Lower lobe of right lung (tissue), 2 donors: ENCODE data around the gene TMEM131. TPM values are rescaled to one million over a fixed set of nuclear protein-coding genes. Genes with fewer than 3 reads are reported as not detected.

Source experiments
- ATAC-seq, 2 donors: fragments of 200-7000 bp; cut with Tn5 transposase; one replicate each; pipeline ENCODE4 v1.9.1; 2020 to 2022; ENCODE audit warnings: mild to moderate bottlenecking in 2 of 2, moderate library complexity in 2 of 2
- DNase-seq: peaks from one replicate; pipeline ENCODE4 v3.0.0-alpha.2; 2020
- H3K27ac ChIP-seq: fragments of 200-600 bp; one replicate; pipeline ENCODE4 v1.8.0; 2022
- H3K27me3 ChIP-seq: fragments of 200-600 bp; one replicate; pipeline ENCODE4 v1.8.0; 2022; ENCODE audit warnings: low read depth
- H3K36me3 ChIP-seq: fragments of 200-600 bp; one replicate; pipeline ENCODE4 v1.8.0; 2022; ENCODE audit warnings: mild to moderate bottlenecking
- H3K4me1 ChIP-seq: fragments of 200-600 bp; one replicate; pipeline ENCODE4 v1.8.0; 2022
- H3K4me3 ChIP-seq: fragments of 200-600 bp; one replicate; pipeline ENCODE4 v1.8.0; 2022; ENCODE audit warnings: mild to moderate bottlenecking
- H3K9me3 ChIP-seq: fragments of 200-600 bp; one replicate; pipeline ENCODE4 v1.8.0; 2022
- intact Hi-C: fragments of 100-400 bp; cut with DNase I; formaldehyde crosslinking; loops from one replicate; pipeline ENCODE4 v1.11.0; 2022
- total RNA-seq: library from RNA; stranded (reverse); fragmentation: NEBNext Ultra II Directional; extraction: Animal tissue kit (Norgen Biotek cat#: 25700); gene quantifications from one replicate; pipeline ENCODE4 v1.2.1, GENCODE V29; 2021
- TF ChIP-seq, protein P1 (sequence below): fragments of 200-600 bp; IDR thresholded peaks from one replicate; pipeline ENCODE4 v1.8.0; 2022; ENCODE audit warnings: antibody characterized with exemption, mild to moderate bottlenecking
- donor health status: DM: no; HTN: yes; CAD: no; lungs with severe emphysema.

TMEM131 gene
- total RNA-seq, 1 donor from 2014 or later = 42.2 TPM

- Histone ChIP-seq H3K27ac (no peak overlapping the region), H3K9me3 (peaks cover 10% of the 10 kb centered on the region), H3K4me1 (peaks cover 25% of the 10 kb centered on the region), H3K27me3 (no peaks in the 10 kb centered on the region), H3K36me3 (no peaks in the 10 kb centered on the region), H3K4me3 (no peak overlapping the region)
- DNase-seq = no peak
- TF ChIP-seq, protein P1, sequence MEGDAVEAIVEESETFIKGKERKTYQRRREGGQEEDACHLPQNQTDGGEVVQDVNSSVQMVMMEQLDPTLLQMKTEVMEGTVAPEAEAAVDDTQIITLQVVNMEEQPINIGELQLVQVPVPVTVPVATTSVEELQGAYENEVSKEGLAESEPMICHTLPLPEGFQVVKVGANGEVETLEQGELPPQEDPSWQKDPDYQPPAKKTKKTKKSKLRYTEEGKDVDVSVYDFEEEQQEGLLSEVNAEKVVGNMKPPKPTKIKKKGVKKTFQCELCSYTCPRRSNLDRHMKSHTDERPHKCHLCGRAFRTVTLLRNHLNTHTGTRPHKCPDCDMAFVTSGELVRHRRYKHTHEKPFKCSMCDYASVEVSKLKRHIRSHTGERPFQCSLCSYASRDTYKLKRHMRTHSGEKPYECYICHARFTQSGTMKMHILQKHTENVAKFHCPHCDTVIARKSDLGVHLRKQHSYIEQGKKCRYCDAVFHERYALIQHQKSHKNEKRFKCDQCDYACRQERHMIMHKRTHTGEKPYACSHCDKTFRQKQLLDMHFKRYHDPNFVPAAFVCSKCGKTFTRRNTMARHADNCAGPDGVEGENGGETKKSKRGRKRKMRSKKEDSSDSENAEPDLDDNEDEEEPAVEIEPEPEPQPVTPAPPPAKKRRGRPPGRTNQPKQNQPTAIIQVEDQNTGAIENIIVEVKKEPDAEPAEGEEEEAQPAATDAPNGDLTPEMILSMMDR = no peak
- no peak for ATAC-seq
- intact Hi-C loops = no loop called here
Measured at GRCh38 chr2:97970293-97971060, 25.3 kb downstream of the TMEM131 start.

DNA sequence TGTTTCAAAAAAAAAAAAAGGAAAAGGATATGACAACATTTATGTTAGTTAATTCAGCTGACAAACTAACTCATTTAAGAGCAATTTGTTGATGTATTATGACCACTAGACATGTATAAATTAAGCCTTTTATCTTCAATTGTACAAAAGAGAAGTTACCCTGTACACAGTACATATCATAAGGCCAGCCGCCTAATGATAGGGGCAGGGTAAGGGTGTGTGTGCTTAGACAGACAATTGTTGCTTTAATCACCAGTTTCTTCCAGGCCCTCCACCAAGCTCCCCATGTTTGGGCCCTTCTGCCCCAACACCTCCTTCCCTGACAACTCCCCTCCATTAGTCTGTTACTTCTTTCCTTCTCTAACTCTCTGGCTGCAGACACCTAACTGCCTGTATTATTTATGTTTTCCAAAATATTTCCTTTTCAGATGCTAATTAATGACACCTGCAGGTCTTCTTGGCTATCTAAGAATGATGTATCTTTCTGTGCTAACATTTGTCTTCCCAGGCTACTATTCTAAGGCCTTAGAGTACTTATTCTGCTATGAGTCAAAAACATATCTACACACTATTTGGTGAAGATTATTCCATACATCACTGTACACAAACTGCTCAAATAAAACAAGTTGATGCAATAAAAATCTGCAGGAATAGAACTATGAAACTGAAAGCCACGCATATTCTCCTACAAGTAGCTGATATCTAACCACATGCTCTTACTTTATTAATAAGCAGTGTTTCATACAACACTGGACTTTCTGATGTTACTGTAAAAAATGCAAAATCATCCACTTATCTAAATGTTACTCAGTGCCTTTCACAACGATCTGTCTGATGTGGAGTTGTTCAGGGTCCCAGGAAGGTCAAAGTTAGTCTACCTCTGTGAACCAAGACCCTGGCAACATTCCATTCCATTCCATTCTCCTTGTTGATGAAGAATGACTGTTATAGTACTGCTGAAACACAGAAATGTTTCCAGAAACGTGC, 26.4 kb downstream of the TMEM131 start:
- peaks cover 4% of the 10 kb centered on the region for H3K9me3 ChIP-seq
- H3K4me1 ChIP-seq = peaks cover 29% of the 10 kb centered on the region
- no peaks in the 10 kb centered on the region for H3K36me3 ChIP-seq
- H3K27me3 ChIP-seq = no peaks in the 10 kb centered on the region
- H3K4me3 ChIP-seq = no peak overlapping the region
- no peak overlapping the region for H3K27ac ChIP-seq
- ATAC-seq (no peak), DNase-seq (no peak)
- TF ChIP-seq, protein P1 = no peak
- intact Hi-C loops = no loop called here

- Histone ChIP-seq H3K4me1 (peaks cover 35% of the 10 kb centered on the region), H3K27ac (no peak overlapping the region), H3K27me3 (no peaks in the 10 kb centered on the region), H3K4me3 (no peak overlapping the region), H3K36me3 (no peaks in the 10 kb centered on the region), H3K9me3 (no peaks in the 10 kb centered on the region)
- DNase-seq = no peak
- TF ChIP-seq, protein P1 = no peak
- intact Hi-C loops = no loop called here
- ATAC-seq = no peak
Measured at GRCh38 chr2:97967931-97968627, 27.7 kb downstream of the TMEM131 start.

DNA sequence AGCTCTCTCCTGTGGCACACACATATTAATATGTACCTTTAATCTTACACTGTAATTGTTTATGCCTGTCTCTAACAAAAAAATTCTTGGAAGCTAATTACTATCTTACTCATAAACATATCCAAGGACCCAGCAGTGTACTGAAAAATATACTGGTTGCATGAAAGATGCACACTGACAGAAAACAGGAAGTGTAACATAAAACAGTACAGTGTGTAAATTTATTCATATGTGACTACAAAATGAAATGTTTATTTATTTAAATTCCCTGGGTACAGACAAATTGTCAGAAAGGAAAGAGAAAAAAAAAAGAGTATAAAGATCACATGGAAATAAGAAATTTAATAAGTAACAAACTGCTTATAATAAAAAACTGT, 28.5 kb downstream of the TMEM131 start:
- TF ChIP-seq, protein P1 = no peak
- no peak overlapping the region for H3K4me3 ChIP-seq
- no peaks in the 10 kb centered on the region for H3K36me3 ChIP-seq
- H3K9me3 ChIP-seq = no peaks in the 10 kb centered on the region
- H3K27ac ChIP-seq = no peak overlapping the region
- intact Hi-C loops = no loop called here
- ATAC-seq = no peak
- H3K4me1 ChIP-seq = peaks cover 43% of the 10 kb centered on the region
- H3K27me3 ChIP-seq = no peaks in the 10 kb centered on the region
- DNase-seq = no peak

GRCh38 chr2:97966545-97967215, 29.1 kb downstream of the TMEM131 start:
- Histone ChIP-seq H3K36me3 (no peaks in the 10 kb centered on the region), H3K4me3 (no peak overlapping the region), H3K27ac (no peak overlapping the region), H3K27me3 (no peaks in the 10 kb centered on the region), H3K4me1 (peaks cover 43% of the 10 kb centered on the region), H3K9me3 (no peaks in the 10 kb centered on the region)
- TF ChIP-seq, protein P1 = no peak
- no peak for DNase-seq
- intact Hi-C loops = no loop called here
- peak; percentile 14 to 15 for ATAC-seq
